Spinal cord (tissue), 10 donors: ENCODE results near the gene USP10. TPM values are rescaled to one million over a fixed set of nuclear protein-coding genes. Genes with fewer than 3 reads are reported as not detected.

Source experiments
- DNase-seq, 6 donors: peaks; one replicate each; pipeline versions ENCODE4 v3.0.0 to v3.0.0-alpha.2; 2013 to 2015; ENCODE audit warnings: low spot score in 6 of 6, low read depth in 4 of 6
- H3K27ac ChIP-seq: one replicate; pipeline ENCODE4 v1.5.1; 2013; ENCODE audit warnings: low read depth, low read length, control low read depth
- H3K27me3 ChIP-seq: one replicate; pipeline ENCODE4 v1.6.1; 2013; ENCODE audit warnings: low read length; ENCODE audit not compliant: control insufficient read depth, insufficient read depth
- H3K36me3 ChIP-seq: one replicate; pipeline ENCODE4 v1.6.1; 2013; ENCODE audit warnings: low read length; ENCODE audit not compliant: control insufficient read depth, insufficient read depth
- H3K4me1 ChIP-seq: one replicate; pipeline ENCODE4 v1.6.1; 2013; ENCODE audit warnings: low read length; ENCODE audit not compliant: control insufficient read depth, insufficient read depth
- H3K4me3 ChIP-seq: one replicate; pipeline ENCODE4 v1.5.1; 2013; ENCODE audit warnings: low read depth, low read length, control low read depth
- H3K9me3 ChIP-seq: one replicate; pipeline ENCODE4 v1.6.1; 2013; ENCODE audit warnings: low read length; ENCODE audit not compliant: control insufficient read depth, insufficient read depth
- WGBS: methylation state at CpG from one replicate; pipeline ENCODE4 v1.1.5; 2013; ENCODE audit warnings: missing lambda C conversion rate; ENCODE audit not compliant: insufficient coverage; 5-methylcytosine and 5-hydroxymethylcytosine counted together
- polyA plus RNA-seq, 2 donors: library from polyadenylated mRNA; unstranded; fragments of 120-200 nt; gene quantifications; one replicate each; pipeline ENCODE4 v1.2.1, GENCODE V29; 2013; ENCODE audit not compliant: insufficient read length in 2 of 2
- total RNA-seq, 2 donors: library from RNA; depleted of rRNA in 1 of 2; stranded (reverse); fragments of 120-200 nt in 1 of 2; fragments of >200 nt in 1 of 2; gene quantifications; one replicate each; pipeline versions ENCODE4 v1.2.3 to v1.2.4, GENCODE V29; 2013 to 2014
- donor health status: healthy.

Gene USP10
- total and polyA plus RNA-seq, 4 donors = 41.5 to 108 (median 70.2) TPM

DNA sequence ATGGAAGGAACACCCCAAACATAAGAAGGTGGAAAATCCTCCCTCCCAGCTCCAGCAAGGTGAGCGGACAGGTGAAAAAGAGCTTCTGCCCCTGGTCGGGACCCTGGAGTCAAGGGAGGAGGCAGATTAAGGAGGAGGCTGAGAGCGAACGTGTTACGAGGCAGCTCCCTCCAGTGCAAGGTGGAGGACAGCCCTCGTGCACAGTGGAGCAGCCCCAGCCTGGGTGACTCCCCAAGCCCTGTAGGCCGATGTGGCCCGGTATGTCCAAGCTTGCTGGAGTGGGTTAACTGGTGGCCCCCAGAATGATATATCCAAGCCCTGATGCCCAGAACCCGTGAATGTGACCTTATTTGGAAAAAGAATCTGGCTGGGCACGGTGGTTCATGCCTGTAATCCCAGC lies 104.5 kb downstream of the USP10 start:
- Histone ChIP-seq H3K4me1 (peaks cover 6% of the 10 kb centered on the region), H3K27me3 (no peaks in the 10 kb centered on the region), H3K9me3 (no peaks in the 10 kb centered on the region), H3K36me3 (no peaks in the 10 kb centered on the region), H3K4me3 (no peak overlapping the region), H3K27ac (no peak overlapping the region)
- WGBS = 96% methylated on average over 10 of the region's 10 CpGs
- DNase-seq = no peak

DNA sequence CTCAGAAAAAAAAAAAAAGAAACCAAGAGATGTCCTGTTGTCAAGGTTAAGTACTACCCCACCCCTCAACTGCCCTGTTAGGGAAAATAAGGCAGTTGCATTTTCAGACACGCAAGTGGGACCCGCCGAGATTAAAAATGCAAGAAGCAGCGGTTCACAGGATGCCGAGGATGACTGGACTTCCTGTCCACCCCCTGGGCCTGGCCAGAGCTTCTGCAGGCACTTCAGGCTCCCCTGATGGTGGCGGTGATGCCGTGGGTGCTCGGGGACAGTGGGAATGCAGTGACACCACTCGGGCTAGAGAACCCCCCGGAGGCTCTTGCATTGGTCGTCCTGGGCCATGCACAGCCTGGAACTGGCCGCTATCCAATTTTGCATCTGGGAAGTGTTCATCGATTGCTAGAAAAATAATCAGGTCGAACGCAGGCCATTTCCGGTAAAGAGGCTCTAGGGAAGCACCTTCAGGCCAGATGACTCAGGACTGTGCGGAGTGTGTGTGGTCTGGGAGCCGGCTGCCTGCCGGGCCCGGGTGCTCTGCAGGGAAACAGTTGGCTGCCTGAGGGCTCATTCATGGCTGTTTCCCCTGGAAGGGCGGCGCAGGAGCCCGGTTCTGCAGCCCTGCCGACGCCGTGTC lies 106.6 kb downstream of the USP10 start:
- Histone ChIP-seq H3K4me1 (peaks cover 6% of the 10 kb centered on the region), H3K4me3 (no peak overlapping the region), H3K27ac (no peak overlapping the region), H3K9me3 (no peaks in the 10 kb centered on the region), H3K27me3 (no peaks in the 10 kb centered on the region), H3K36me3 (no peaks in the 10 kb centered on the region)
- 68% methylated on average over 25 of the region's 26 CpGs for WGBS
- peak in 1 of 6 donors; percentile 37 for DNase-seq

DNA sequence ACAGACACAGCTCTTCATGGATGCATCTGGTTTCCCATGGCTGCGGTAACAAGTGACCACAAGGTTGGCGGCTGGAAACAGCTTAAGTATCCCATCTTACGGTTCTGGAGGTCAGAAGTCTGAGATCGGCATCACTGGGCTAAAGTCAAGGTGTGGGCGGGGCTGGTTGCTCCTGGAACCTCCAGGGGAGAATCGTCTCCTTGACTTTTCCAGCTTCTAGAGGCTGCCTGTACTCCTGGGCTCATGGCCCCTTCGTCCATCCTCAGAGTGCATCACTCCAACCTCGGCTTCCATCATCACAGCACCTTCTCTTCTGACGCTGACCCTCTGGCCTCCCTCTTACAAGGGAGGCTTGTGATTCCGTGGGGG lies 107.1 kb downstream of the USP10 start:
- Histone ChIP-seq H3K36me3 (no peaks in the 10 kb centered on the region), H3K27me3 (no peaks in the 10 kb centered on the region), H3K4me3 (no peak overlapping the region), H3K27ac (no peak overlapping the region), H3K9me3 (no peaks in the 10 kb centered on the region), H3K4me1 (peaks cover 6% of the 10 kb centered on the region)
- DNase-seq = no peak
- WGBS = 90% methylated on average over 10 of the region's 10 CpGs

DNA sequence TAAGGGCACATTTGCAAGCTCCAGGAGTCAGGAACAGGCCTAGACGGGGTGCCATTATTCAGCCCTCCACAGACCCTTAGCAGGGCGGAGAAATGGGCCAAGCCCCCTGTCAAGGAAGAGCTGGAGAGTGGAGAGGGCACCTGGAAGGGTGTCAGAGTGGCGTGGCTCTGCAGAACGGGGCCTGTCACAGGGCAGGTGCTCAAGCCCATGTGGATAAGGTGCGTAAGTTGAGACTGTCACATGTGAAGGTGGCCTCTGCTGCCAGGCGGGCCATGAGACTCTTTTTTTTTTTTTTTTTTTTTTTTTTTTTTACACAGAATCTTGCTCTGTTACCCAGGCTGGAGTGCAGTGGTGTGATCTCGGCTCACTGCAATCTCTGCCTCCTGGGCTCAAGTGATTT lies 108.0 kb downstream of the USP10 start:
- H3K36me3 ChIP-seq = no peaks in the 10 kb centered on the region
- no peaks in the 10 kb centered on the region for H3K27me3 ChIP-seq
- WGBS = 93% methylated on average over 5 of the region's 7 CpGs
- DNase-seq = no peak
- H3K4me3 ChIP-seq = no peak overlapping the region
- H3K9me3 ChIP-seq = no peaks in the 10 kb centered on the region
- H3K4me1 ChIP-seq = peaks cover 6% of the 10 kb centered on the region
- H3K27ac ChIP-seq = no peak overlapping the region

DNA sequence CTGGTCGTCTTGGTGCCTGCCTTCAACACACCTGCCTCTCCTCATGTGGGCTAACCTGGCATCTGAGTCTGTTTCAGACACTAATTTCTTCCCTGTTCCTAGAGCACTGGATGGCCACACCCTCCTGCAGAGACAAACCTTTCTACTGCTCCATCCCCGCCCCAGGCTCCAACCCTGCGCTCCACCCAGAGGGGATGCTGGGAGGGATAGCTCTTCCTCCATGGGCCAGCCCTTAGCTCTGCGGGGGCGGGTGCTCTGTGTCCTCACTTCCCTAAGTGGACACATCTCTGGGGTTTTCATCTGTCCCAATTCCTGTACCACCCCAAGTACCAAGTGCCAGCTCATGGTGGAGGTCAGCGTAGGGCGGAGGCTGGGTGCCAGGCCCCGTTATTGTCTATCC lies 109.0 kb downstream of the USP10 start:
- Histone ChIP-seq H3K36me3 (no peaks in the 10 kb centered on the region), H3K4me1 (peaks cover 6% of the 10 kb centered on the region), H3K4me3 (no peak overlapping the region), H3K9me3 (no peaks in the 10 kb centered on the region), H3K27me3 (no peaks in the 10 kb centered on the region), H3K27ac (no peak overlapping the region)
- 93% methylated on average over 5 of the region's 8 CpGs for WGBS
- no peak for DNase-seq

DNA sequence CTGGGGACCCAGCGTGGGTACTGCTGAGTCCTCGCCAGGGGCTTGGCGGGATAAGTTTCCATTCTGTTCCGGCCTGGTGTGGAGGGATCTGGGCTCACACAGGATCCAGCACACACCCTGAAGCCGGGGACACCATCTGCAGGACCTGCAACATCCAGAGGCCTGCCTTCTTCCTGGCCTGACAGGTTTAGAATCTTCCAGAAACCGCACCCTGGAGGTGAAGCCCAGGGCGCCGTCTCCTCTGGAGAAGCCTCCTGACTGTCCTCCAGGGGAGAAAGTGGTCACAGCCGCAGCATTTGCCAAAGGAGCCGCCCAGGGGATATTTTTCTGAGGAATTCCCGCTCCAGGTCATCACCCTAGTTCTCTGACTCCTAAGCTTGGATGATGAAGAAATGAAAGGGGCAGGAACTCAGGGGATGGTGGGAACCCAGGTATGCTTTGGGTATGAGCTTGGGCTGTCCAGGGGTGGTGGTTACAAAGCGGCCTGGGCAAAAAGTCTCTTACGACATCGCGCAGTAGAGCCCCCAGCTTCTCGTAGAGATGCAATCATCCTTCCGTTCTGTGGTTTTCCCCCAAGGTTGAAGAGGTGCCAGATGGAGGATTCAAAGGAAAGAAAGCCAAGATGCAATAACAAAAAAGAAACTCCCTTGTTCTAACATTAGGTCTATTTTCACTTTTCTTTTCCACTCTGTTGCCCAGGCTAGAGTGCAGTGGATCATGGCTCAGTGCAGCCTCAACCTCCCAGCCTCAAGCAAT lies 110.9 kb downstream of the USP10 start:
- no peaks in the 10 kb centered on the region for H3K9me3 ChIP-seq
- no peak overlapping the region for H3K27ac ChIP-seq
- WGBS = 90% methylated on average over 11 of the region's 17 CpGs
- H3K4me3 ChIP-seq = no peak overlapping the region
- no peaks in the 10 kb centered on the region for H3K36me3 ChIP-seq
- no peaks in the 10 kb centered on the region for H3K27me3 ChIP-seq
- DNase-seq = no peak
- H3K4me1 ChIP-seq = peaks cover 6% of the 10 kb centered on the region

DNA sequence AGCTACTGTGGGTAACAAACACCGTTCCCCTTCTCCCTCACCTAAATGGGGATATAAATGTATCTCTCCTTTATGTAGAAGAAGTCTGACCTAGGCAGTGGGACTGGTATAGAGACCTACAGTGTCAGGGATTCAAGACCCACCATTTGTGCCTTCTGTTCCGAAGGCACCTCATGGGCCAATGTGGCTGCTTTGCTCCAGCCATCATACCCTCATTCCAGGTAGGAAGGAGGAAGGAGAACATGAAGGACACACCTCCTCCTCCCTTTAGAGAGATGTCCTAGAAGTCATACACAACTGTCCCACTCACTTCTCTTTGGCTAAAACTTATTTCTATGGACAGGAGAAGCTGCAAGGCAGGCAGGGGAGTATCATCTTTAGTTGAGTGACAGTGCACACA lies 111.7 kb downstream of the USP10 start:
- Histone ChIP-seq H3K4me3 (no peak overlapping the region), H3K36me3 (no peaks in the 10 kb centered on the region), H3K4me1 (peaks cover 2% of the 10 kb centered on the region), H3K27ac (no peak overlapping the region), H3K9me3 (no peaks in the 10 kb centered on the region), H3K27me3 (no peaks in the 10 kb centered on the region)
- no CpG with 5 or more reads among the region's 2 CpGs for WGBS
- no peak for DNase-seq

DNA sequence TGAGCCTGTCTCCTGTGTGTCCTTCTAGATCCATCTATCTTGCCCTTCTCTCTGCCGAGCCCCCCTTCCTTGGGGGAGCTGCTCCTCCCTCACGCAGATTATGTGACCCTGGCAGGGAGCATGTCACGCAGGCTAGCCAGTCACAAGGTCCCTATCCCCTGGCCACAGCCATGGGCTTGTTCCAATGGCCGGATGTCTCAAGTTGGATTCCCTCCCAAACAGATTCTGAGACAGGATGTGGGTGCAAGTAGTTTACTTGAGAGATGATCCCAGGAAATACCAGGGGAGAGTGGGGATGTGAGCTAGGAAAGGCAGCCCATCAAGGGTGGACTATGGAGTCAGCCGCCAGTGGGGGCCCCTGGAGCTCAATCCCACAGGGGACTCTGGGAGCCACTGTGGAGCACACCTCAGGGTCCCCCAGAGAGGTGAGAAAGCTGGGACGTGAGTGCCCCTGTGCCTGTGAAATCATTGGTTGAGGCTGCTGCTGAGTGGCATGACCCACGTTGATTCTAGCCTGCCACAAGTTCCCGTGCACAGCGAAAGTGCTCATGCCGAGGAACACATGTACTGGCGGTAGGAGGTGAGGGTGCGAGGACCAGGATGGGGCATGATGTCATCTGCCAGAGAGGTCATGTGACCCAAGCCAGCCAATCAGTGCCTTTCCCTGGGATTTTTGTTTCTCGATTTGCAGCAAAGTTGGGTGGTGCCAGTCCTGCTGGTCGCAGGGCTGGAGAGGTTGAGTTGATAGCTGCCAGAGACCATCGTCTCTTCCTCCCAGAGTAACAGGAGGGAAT lies 113.5 kb downstream of the USP10 start:
- Histone ChIP-seq H3K36me3 (no peaks in the 10 kb centered on the region), H3K27me3 (no peaks in the 10 kb centered on the region), H3K4me3 (no peak overlapping the region), H3K27ac (no peak overlapping the region), H3K4me1 (no peaks in the 10 kb centered on the region), H3K9me3 (no peaks in the 10 kb centered on the region)
- 76% methylated on average over 15 of the region's 15 CpGs for WGBS
- DNase-seq = no peak

DNA sequence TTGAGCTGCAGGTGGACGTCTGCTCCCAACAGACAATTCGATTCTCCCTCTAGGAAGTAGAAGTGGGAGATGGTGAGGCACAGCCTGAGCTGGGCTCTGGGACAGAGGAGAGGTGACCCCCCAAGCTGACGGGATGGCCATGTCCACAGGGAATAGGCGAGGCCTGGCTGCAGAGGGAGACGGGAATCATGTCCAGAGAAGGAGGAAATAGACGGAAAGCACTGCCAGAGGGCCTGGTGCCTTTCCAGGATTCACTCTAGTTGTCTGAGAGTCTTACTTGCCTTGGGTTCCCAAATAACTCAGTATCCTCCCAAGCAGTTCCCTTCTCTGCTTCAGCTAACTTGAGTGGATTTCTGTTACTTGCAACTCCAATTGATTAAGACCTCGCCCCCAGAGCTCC lies 115.7 kb downstream of the USP10 start:
- Histone ChIP-seq H3K36me3 (no peaks in the 10 kb centered on the region), H3K27ac (no peak overlapping the region), H3K27me3 (peaks cover 2% of the 10 kb centered on the region), H3K4me3 (no peak overlapping the region), H3K9me3 (no peaks in the 10 kb centered on the region), H3K4me1 (peaks cover 14% of the 10 kb centered on the region)
- DNase-seq = no peak
- 73% methylated on average over 7 of the region's 7 CpGs for WGBS
